ENCODE results near the gene UBE2J2. TPM values are rescaled to one million over a fixed set of nuclear protein-coding genes. Genes with fewer than 3 reads are reported as not detected.
A peak's percentile ranks its signal among the peaks of the same experiment; 100 is the strongest.

UBE2J2 gene
- total RNA-seq, 1 experiment from 2014 or later: 62.1 TPM

GRCh38 chr1:1320666-1321448 lies 47.2 kb upstream of the UBE2J2 start:
- DNase-seq (ENCODE audit: unreplicated experiment): no peak
- ChIA-PET CTCF (no interaction called here), POLR2A (interaction anchor here (0.6 kb wide), 1 partner anchor 51 kb away, joined by 3 read pairs; no protein-coding TSS in a partner anchor)
- Mint-ChIP-seq H3K9me3 (ENCODE audit: unreplicated experiment) (no peaks in the 10 kb centered on the region), H3K27ac (ENCODE audit: low read depth, unreplicated experiment) (no peak overlapping the region), H3K36me3 (ENCODE audit: insufficient read depth, unreplicated experiment) (peaks cover 36% of the 10 kb centered on the region), H3K4me1 (ENCODE audit: insufficient read depth, unreplicated experiment) (peaks cover 19% of the 10 kb centered on the region), H3K4me3 (ENCODE audit: unreplicated experiment) (no peak overlapping the region), H3K27me3 (ENCODE audit: insufficient read depth, unreplicated experiment) (no peaks in the 10 kb centered on the region)
- TF ChIP-seq CTCF (IDR thresholded peaks at IDR 0.05; ENCODE audit: unreplicated experiment): no peak
- intact Hi-C loops (cut with micrococcal nuclease): no loop called here
- no TSS peak for BruUV-seq (replicated peaks)

GRCh38 chr1:1319646-1319941 lies 45.9 kb upstream of the UBE2J2 start:
- peak overlapping the region; percentile 69 for H3K27ac Mint-ChIP-seq (ENCODE audit: low read depth, unreplicated experiment)
- no peak for TF ChIP-seq CTCF (IDR thresholded peaks at IDR 0.05; ENCODE audit: unreplicated experiment)
- no peak for DNase-seq (ENCODE audit: unreplicated experiment)
- ChIA-PET POLR2A (interaction anchor here (0.7 kb wide), 1 partner anchor 15 kb away, joined by 3 read pairs; no protein-coding TSS in a partner anchor), CTCF (interaction anchor here (0.6 kb wide), 1 partner anchor 38 kb away, joined by 3 read pairs; no protein-coding TSS in a partner anchor)
- no TSS peak for BruUV-seq (replicated peaks)
- no peaks in the 10 kb centered on the region for H3K27me3 Mint-ChIP-seq (ENCODE audit: insufficient read depth, unreplicated experiment)
- intact Hi-C loops (cut with micrococcal nuclease): no loop called here
- no peak overlapping the region for H3K4me3 Mint-ChIP-seq (ENCODE audit: unreplicated experiment)
- no peaks in the 10 kb centered on the region for H3K9me3 Mint-ChIP-seq (ENCODE audit: unreplicated experiment)
- peaks cover 48% of the 10 kb centered on the region for H3K36me3 Mint-ChIP-seq (ENCODE audit: insufficient read depth, unreplicated experiment)
- H3K4me1 Mint-ChIP-seq (ENCODE audit: insufficient read depth, unreplicated experiment): peaks cover 18% of the 10 kb centered on the region

- Mint-ChIP-seq H3K27me3 (ENCODE audit: insufficient read depth, unreplicated experiment) (no peaks in the 10 kb centered on the region), H3K4me3 (ENCODE audit: unreplicated experiment) (peak overlapping the region; percentile 19), H3K27ac (ENCODE audit: low read depth, unreplicated experiment) (peak overlapping the region; percentile 84), H3K36me3 (ENCODE audit: insufficient read depth, unreplicated experiment) (peaks cover 47% of the 10 kb centered on the region), H3K4me1 (ENCODE audit: insufficient read depth, unreplicated experiment) (peaks cover 18% of the 10 kb centered on the region), H3K9me3 (ENCODE audit: unreplicated experiment) (no peaks in the 10 kb centered on the region)
- TF ChIP-seq CTCF (IDR thresholded peaks at IDR 0.05; ENCODE audit: unreplicated experiment): no peak
- intact Hi-C loops (cut with micrococcal nuclease): no loop called here
- ChIA-PET CTCF (interaction anchor here (0.6 kb wide), 2 partner anchors 37 to 56 kb away, joined by 3 read pairs; partner anchors contain the start of gene AURKAIP1), POLR2A (interaction anchor here (0.7 to 1.5 kb wide), 9 partner anchors 10 to 360 kb away, joined by 3 to 12 read pairs (median 3); partner anchors contain the start of genes CCNL2 and NOC2L)
- no peak for DNase-seq (ENCODE audit: unreplicated experiment)
- no TSS peak for BruUV-seq (replicated peaks)
Measured at GRCh38 chr1:1318777-1319645, 45.4 kb upstream of the UBE2J2 start.

GRCh38 chr1:1318131-1318652 lies 44.5 kb upstream of the UBE2J2 start:
- Mint-ChIP-seq H3K4me3 (ENCODE audit: unreplicated experiment) (peak overlapping the region; percentile 19), H3K27ac (ENCODE audit: low read depth, unreplicated experiment) (peak overlapping the region; percentile 84), H3K4me1 (ENCODE audit: insufficient read depth, unreplicated experiment) (peaks cover 11% of the 10 kb centered on the region), H3K9me3 (ENCODE audit: unreplicated experiment) (no peaks in the 10 kb centered on the region), H3K36me3 (ENCODE audit: insufficient read depth, unreplicated experiment) (peaks cover 54% of the 10 kb centered on the region), H3K27me3 (ENCODE audit: insufficient read depth, unreplicated experiment) (no peaks in the 10 kb centered on the region)
- no peak for TF ChIP-seq CTCF (IDR thresholded peaks at IDR 0.05; ENCODE audit: unreplicated experiment)
- intact Hi-C loops (cut with micrococcal nuclease): no loop called here
- BruUV-seq (replicated peaks): TSS peak; percentile 7
- peak; percentile 94 for DNase-seq (ENCODE audit: unreplicated experiment)
- POLR2A ChIA-PET: interaction anchor here (0.6 to 1.5 kb wide), 11 partner anchors 8 to 359 kb away, joined by 3 to 12 read pairs (median 4); partner anchors contain the start of genes CCNL2 and NOC2L
- CTCF ChIA-PET: interaction anchor here (0.6 kb wide), 1 partner anchor 57 kb away, joined by 3 read pairs; the partner anchor contains the start of gene AURKAIP1

Measured in MCF 10A (cell line).